ENCODE measurements around the gene EPDR1.
"Not testable (repeated sequence)": the region's sequence is repeated elsewhere in the genome, so short reads cannot be mapped to it uniquely, and the experiment has no call there.

The EPDR1 gene

DNA sequence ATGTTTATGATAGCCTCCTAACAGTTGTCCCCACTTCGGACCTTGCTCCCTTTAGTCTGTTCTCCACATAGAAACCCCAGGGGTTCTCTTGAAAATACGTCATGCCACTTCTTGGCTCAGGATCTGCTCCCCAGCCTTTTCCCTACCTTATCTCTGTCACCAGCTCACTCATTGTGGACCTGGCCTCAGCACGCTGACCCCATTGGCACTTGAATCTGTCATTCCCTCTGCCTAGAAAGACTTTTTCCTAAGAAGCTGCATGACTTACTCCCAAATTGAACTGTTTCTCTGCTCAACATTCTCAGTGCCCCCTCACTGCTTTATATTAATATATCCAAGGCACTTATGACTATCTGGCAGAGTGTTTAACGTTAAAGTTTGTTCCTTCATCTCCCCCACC is 8.4 kb downstream of the EPDR1 start:
- DNase-seq: no peak

GRCh38 chr7:37930226-37930948 is 9.9 kb downstream of the EPDR1 start:
- DNase-seq: peak in 1 of 14 donors; percentile 47

GRCh38 chr7:37932543-37932942 is 12.1 kb downstream of the EPDR1 start:
- DNase-seq: no peak

GRCh38 chr7:37933018-37933566 is 12.7 kb downstream of the EPDR1 start:
- no peak for DNase-seq

- DNase-seq: peak in 5 of 14 donors; percentile 22 to 58 (median 35)
These were observed 22.6 kb downstream of the EPDR1 start for GRCh38 chr7:37942934-37943610.

DNA sequence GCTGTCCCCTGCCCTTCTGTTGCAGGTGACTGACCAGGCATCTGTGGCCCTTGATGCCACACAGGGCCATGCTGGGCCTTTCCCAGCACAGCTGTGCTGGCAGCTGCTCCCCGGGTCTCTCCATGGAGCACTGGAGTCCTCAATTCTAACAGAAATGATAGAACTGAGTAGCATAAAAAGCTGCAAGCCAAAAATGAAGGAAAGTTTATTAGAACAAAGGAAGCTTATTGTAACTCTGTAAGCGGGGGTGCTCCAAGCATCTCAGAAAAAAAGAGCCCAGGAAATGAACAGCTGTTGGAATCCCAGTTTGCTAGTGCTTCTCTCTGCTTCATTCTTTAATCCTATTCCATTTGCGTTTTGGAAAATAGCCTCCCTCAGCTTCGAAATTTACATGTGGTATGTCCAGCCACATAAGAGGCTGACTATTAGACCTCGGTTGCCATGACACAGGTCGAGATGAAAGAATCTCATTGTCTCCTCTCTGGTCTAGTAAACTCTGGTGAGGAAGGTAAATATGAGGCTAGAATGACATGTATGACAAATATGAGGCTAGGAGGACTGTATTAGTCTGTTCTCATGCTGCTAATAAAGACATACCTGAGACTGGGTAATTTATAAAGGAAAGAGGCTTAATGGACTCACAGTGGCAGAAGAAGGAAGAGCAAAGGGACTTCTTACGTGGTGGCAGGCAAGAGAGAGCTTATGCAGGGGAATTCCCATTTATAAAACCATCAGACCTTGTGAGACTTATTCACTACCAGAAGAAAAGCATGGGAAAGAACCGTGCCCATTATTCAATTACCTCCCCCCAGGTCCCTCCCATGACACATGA is 23.7 kb downstream of the EPDR1 start:
- peak in 1 of 14 donors; percentile 17 for DNase-seq

DNA sequence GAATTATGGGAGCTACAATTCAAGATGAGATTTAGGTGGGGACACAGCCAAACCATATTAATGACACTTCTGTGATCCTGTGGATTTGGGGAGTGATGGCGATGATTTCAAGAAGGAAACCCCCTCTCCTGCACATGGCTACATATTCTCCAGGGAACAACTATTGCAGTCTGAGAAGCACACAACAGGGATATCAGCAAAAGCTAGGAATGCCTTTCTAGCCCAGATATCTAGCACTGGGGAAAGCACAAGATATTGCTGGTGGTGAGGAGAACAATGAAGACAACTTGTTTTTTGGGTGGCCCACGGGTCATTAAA is 24.3 kb downstream of the EPDR1 start:
- DNase-seq: no peak

DNA sequence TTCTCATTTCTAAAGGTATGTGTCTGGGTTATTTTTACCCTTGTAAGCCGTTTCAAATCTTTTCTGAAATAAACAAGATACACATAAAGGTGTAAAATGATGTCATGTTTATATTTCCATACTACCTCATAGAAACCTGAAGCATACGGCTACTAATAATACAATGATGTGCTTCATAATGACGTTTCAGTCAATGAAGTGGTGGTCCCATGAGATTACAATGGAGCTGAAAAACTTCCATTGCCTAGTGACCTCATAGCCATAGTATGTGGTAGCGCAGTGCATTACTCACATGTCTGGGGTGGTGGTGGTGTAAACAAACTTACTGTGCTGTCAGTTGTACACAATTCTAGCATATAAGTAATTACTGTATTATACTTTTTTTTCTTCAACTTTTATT is 24.9 kb downstream of the EPDR1 start:
- no peak for DNase-seq

DNA sequence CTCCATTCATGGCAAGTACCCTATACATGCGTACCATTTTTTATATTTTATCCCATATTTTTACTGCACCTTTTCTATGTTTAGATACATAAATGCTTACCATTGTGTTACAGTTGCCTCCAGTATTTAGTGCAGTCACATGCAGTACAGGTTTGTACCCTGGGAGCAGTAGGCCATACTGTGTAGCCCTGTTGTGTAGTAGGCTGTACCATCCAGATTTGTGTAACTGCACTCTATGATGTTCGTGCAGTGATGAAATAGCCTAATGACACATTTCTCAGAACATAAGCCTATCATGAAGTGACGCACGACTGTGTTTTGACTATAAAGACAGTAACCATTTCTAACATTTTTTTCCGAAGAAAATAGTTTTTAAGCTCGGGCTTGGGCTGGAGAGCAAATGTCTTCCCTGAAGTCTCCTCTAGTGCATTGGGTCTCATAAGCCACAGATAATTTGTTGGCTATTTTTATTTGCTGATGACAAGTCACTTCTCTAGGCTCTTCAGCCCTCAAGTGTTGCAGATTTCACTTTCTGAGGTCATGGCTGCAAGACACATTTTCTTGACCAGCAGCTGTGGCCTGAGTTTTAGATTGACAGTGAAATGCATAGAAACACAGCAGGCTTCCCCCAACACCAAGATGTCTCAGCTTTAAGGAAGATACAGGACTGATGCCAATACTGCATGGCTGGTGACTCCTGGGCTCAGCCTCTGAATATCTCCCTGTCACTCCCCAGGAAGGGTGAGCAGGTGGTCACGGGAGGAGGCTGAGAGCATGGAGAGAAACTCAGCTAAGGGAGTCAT is 26.9 kb downstream of the EPDR1 start:
- DNase-seq: no peak

DNA sequence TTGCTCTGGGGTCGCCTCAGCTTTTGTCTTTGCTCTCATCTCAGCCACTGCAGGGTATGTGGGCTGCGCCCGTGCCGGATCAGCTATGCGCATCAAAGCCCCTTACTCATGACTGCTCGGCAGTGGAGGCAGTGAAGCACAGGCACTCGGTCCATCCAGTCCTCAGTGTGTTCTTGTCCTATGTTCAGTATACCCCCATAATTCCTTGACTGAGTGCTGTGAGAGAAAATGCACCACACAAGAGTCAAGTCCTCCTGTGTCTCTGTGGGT is 27.4 kb downstream of the EPDR1 start:
- DNase-seq: no peak

- DNase-seq: no peak
These were observed 31.8 kb downstream of the EPDR1 start for GRCh38 chr7:37952240-37952639.

DNA sequence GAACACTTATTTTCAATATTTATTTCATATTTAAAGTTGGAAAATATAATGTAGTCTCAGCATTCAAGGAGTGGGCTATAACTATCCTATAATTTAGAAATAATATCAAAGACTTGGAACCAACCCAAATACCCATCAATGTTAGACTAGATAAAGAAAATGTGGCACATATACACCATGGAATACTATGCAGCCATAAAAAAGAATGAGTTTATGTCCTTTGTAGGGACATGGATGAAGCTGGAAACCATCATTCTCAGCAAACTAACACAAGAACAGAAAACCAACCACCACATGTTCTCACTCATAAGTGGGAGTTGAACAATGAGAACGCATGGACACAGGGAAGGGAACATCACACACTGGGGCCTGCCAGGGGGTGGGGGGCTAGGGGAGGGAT is 33.8 kb downstream of the EPDR1 start:
- not testable (repeated sequence) for DNase-seq

DNA sequence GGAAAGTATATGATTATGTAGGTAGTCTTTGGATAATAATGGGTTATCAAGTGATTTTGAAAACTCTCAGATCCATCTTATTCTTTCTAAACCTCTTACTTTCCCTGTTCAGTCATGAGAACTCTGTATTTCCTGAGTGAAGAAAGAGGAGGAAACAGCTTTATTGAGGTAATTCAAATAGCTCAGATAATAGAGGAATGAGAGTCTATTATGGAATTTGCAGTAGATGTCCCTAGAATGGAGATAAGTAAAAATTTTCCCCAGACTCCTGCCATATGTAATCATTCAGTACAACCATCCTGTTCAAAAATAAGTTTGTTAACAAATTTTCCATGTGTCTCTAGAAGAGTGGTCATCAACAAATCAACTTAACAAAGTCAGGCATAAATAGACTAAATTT is 36.4 kb downstream of the EPDR1 start:
- no peak for DNase-seq

- DNase-seq: no peak
These were observed 37.0 kb downstream of the EPDR1 start for GRCh38 chr7:37957221-37957970.

- DNase-seq: no peak
These were observed 40.0 kb downstream of the EPDR1 start for GRCh38 chr7:37960483-37960882.

GRCh38 chr7:37961251-37961650 is 40.8 kb downstream of the EPDR1 start:
- no peak for DNase-seq

GRCh38 chr7:37964196-37964595 is 43.8 kb downstream of the EPDR1 start:
- DNase-seq: no peak

DNA sequence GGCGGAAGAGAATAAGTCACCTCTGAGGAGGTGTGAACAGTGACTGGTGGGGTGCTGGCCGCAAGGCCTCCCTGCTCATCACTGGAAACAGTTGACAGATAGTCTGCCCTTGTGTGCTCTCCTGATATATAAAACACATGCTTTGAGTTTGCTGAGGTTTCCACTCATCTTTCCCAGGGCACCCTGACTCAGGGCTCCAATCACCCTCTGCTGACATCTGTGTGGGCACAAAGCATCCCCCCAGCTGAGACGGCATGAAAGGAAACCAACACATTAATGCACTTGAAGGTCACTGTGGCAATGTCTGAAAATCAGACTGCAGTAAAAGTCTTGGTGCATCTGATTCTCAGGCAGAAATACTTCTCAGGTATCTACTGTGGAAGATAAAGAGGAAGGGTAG is 49.8 kb downstream of the EPDR1 start:
- no peak for DNase-seq

DNA sequence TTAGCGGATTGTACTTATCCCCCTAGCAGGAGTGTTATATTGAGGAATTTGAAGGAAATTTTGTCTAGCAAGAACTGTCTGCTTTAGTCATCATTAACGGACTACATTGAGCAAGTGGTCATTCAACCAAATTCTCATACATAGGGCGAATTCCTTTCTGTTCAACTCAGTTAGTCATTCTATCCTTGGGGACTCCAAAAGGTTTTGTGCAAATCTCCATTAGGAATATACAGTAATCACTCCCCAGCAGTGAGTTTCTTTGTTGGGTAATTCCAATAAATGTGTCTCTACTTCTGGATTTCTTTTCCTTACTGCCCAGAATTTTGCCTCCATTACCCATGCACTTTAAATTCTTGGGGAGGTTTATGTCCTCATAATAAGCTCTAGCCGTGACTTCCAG is 51.1 kb downstream of the EPDR1 start:
- DNase-seq: no peak

DNA sequence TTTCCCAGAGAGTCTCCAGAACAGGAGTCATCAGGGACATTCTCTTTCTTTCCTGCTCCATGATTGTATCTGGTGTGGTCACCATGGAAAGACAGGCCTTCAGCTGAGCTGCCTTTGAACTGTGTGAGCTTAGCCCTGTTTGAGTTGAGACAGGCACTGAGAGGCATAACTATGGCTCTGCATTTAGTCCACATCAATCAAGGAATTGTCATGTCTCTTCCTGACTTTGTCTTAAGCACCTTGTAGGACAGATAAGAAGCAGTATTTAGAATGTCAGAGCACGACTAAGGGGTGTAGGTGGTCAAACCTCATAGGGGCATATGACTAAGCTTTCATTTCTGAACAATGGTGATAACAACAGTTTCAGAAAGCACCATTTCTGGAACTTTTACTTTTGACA is 53.5 kb downstream of the EPDR1 start:
- no peak for DNase-seq

DNA sequence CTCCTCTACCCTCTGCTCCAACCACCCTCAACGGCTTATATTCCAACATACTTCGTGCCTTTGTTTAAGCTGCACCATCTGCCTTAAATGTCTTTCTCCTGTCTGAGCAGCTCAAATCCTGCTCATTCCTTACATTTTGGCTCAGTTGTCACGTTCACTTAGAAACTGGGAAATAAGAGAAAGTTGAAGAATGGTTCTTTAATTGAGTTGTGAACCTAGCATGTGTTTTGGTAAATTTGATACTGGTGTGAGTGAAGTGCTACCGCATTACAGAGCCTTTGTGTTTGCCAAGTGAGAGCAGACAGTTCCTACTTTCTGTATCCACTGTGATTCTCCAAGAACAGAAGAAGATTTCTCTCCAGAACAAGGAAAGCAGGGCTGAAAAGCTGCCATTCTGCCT is 54.3 kb downstream of the EPDR1 start:
- no peak for DNase-seq

DNA sequence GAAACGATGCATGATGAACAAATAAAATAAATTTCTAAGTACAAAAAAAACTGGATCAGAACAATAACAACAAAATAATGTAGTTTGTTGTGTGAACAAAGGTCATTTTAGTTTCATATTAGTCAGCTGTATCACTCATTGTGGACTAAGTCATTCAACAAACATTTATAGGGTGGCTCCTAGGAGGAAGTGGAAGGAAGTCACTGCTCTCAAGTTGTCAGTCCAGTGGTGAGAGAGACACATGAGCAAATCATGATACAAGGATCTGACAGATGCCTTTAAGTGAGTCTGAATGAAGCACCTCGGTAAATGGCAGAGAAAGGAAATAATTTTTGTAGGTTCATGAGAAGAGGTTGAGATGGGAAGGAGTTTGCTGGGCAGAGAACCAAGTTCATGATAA is 56.8 kb downstream of the EPDR1 start:
- DNase-seq: no peak
